ENCODE data around the gene DTL.

Gene DTL

GRCh38 chr1:212124690-212125582 is 89.4 kb downstream of the DTL start:
- DNase-seq (ENCODE audit: low spot score in 2 of 2): no peak
- ATAC-seq: peak; percentile 76
- H3K36me3 Mint-ChIP-seq: peaks cover 4% of the 10 kb centered on the region
- no peaks in the 10 kb centered on the region for H3K9me3 Mint-ChIP-seq
- H3K27ac Mint-ChIP-seq: no peak overlapping the region
- no peak overlapping the region for H3K4me3 Mint-ChIP-seq
- H3K4me1 Mint-ChIP-seq: peaks cover 4% of the 10 kb centered on the region

GRCh38 chr1:212125654-212126053 is 90.1 kb downstream of the DTL start:
- Mint-ChIP-seq H3K36me3 (peaks cover under 1% of the 10 kb centered on the region), H3K27ac (no peak overlapping the region), H3K4me1 (peaks cover 4% of the 10 kb centered on the region), H3K4me3 (no peak overlapping the region), H3K9me3 (no peaks in the 10 kb centered on the region)
- ATAC-seq: no peak
- no peak for DNase-seq (ENCODE audit: low spot score in 2 of 2)

GRCh38 chr1:212127221-212127620 is 91.7 kb downstream of the DTL start:
- no peak overlapping the region for H3K4me3 Mint-ChIP-seq
- DNase-seq (ENCODE audit: low spot score in 2 of 2) (no peak), ATAC-seq (no peak)
- no peaks in the 10 kb centered on the region for H3K36me3 Mint-ChIP-seq
- H3K27ac Mint-ChIP-seq: no peak overlapping the region
- H3K9me3 Mint-ChIP-seq: no peaks in the 10 kb centered on the region
- peaks cover 10% of the 10 kb centered on the region for H3K4me1 Mint-ChIP-seq

GRCh38 chr1:212129781-212130180 is 94.2 kb downstream of the DTL start:
- Mint-ChIP-seq H3K4me1 (peaks cover 9% of the 10 kb centered on the region), H3K9me3 (no peaks in the 10 kb centered on the region), H3K36me3 (no peaks in the 10 kb centered on the region), H3K4me3 (no peak overlapping the region), H3K27ac (no peak overlapping the region)
- DNase-seq (ENCODE audit: low spot score in 2 of 2) (no peak), ATAC-seq (no peak)

GRCh38 chr1:212132025-212132424 is 96.5 kb downstream of the DTL start:
- Mint-ChIP-seq H3K4me3 (no peak overlapping the region), H3K36me3 (no peaks in the 10 kb centered on the region), H3K27ac (no peak overlapping the region), H3K4me1 (peaks cover 6% of the 10 kb centered on the region), H3K9me3 (no peaks in the 10 kb centered on the region)
- DNase-seq (ENCODE audit: low spot score in 2 of 2) (no peak), ATAC-seq (peak; percentile 94)

GRCh38 chr1:212133319-212133718 is 97.8 kb downstream of the DTL start:
- H3K9me3 Mint-ChIP-seq: no peaks in the 10 kb centered on the region
- no peaks in the 10 kb centered on the region for H3K36me3 Mint-ChIP-seq
- ATAC-seq (no peak), DNase-seq (ENCODE audit: low spot score in 2 of 2) (no peak)
- H3K4me3 Mint-ChIP-seq: no peak overlapping the region
- peaks cover 6% of the 10 kb centered on the region for H3K4me1 Mint-ChIP-seq
- H3K27ac Mint-ChIP-seq: no peak overlapping the region

- Mint-ChIP-seq H3K4me3 (no peak overlapping the region), H3K36me3 (no peaks in the 10 kb centered on the region), H3K9me3 (no peaks in the 10 kb centered on the region), H3K4me1 (peaks cover 6% of the 10 kb centered on the region), H3K27ac (no peak overlapping the region)
- DNase-seq (ENCODE audit: low spot score in 2 of 2): no peak
- ATAC-seq: no peak
Measured at GRCh38 chr1:212135166-212135565, 99.6 kb downstream of the DTL start.

GRCh38 chr1:212137854-212138253 is 102.3 kb downstream of the DTL start:
- Mint-ChIP-seq H3K4me3 (no peak overlapping the region), H3K9me3 (no peaks in the 10 kb centered on the region), H3K27ac (no peak overlapping the region), H3K4me1 (no peaks in the 10 kb centered on the region), H3K36me3 (no peaks in the 10 kb centered on the region)
- DNase-seq (ENCODE audit: low spot score in 2 of 2): no peak
- no peak for ATAC-seq

GRCh38 chr1:212138457-212138856 is 102.9 kb downstream of the DTL start:
- Mint-ChIP-seq H3K4me3 (no peak overlapping the region), H3K9me3 (no peaks in the 10 kb centered on the region)
- DNase-seq (ENCODE audit: low spot score in 2 of 2): no peak

GRCh38 chr1:212139526-212140135 is 104.1 kb downstream of the DTL start:
- Mint-ChIP-seq H3K36me3 (no peaks in the 10 kb centered on the region), H3K27ac (no peak overlapping the region), H3K9me3 (no peaks in the 10 kb centered on the region), H3K4me3 (no peak overlapping the region), H3K4me1 (no peaks in the 10 kb centered on the region)
- no peak for ATAC-seq
- no peak for DNase-seq (ENCODE audit: low spot score in 2 of 2)

More at GRCh38 chr1:212138457-212138856, 102.9 kb downstream of the DTL start:
- ATAC-seq: no peak
- no peak overlapping the region for H3K27ac Mint-ChIP-seq
- H3K4me1 Mint-ChIP-seq: no peaks in the 10 kb centered on the region
- H3K36me3 Mint-ChIP-seq: no peaks in the 10 kb centered on the region

- Mint-ChIP-seq H3K4me3 (no peak overlapping the region), H3K36me3 (no peaks in the 10 kb centered on the region), H3K4me1 (no peaks in the 10 kb centered on the region), H3K9me3 (no peaks in the 10 kb centered on the region), H3K27ac (no peak overlapping the region)
- no peak for ATAC-seq
- DNase-seq (ENCODE audit: low spot score in 2 of 2): no peak
Measured at GRCh38 chr1:212141404-212141803, 105.9 kb downstream of the DTL start.

GRCh38 chr1:212142883-212143530 is 107.5 kb downstream of the DTL start:
- no peaks in the 10 kb centered on the region for H3K4me1 Mint-ChIP-seq
- DNase-seq (ENCODE audit: low spot score in 2 of 2) (no peak), ATAC-seq (no peak)
- no peak overlapping the region for H3K27ac Mint-ChIP-seq
- no peaks in the 10 kb centered on the region for H3K36me3 Mint-ChIP-seq
- no peak overlapping the region for H3K4me3 Mint-ChIP-seq
- H3K9me3 Mint-ChIP-seq: no peaks in the 10 kb centered on the region

- no peaks in the 10 kb centered on the region for H3K4me1 Mint-ChIP-seq
- DNase-seq (ENCODE audit: low spot score in 2 of 2) (no peak), ATAC-seq (no peak)
- no peak overlapping the region for H3K27ac Mint-ChIP-seq
- H3K4me3 Mint-ChIP-seq: no peak overlapping the region
- no peaks in the 10 kb centered on the region for H3K36me3 Mint-ChIP-seq
- H3K9me3 Mint-ChIP-seq: no peaks in the 10 kb centered on the region
Measured at GRCh38 chr1:212147581-212148033, 112.1 kb downstream of the DTL start.

- H3K4me3 Mint-ChIP-seq: no peak overlapping the region
- H3K4me1 Mint-ChIP-seq: no peaks in the 10 kb centered on the region
Measured at GRCh38 chr1:212149566-212149965, 114.0 kb downstream of the DTL start.

GRCh38 chr1:212152308-212152693 is 116.8 kb downstream of the DTL start:
- Mint-ChIP-seq H3K4me1 (peaks cover 4% of the 10 kb centered on the region), H3K27ac (no peak overlapping the region), H3K9me3 (no peaks in the 10 kb centered on the region), H3K4me3 (no peak overlapping the region), H3K36me3 (no peaks in the 10 kb centered on the region)
- DNase-seq (ENCODE audit: low spot score in 2 of 2) (no peak), ATAC-seq (no peak)

More at GRCh38 chr1:212149566-212149965, 114.0 kb downstream of the DTL start:
- no peak for ATAC-seq
- Mint-ChIP-seq H3K27ac (no peak overlapping the region), H3K36me3 (no peaks in the 10 kb centered on the region), H3K9me3 (no peaks in the 10 kb centered on the region)
- DNase-seq (ENCODE audit: low spot score in 2 of 2): no peak

Data from stimulated activated effector memory CD8-positive, alpha-beta T cell treated with anti-CD3 and anti-CD28 coated beads, Interleukin-12 subunit alpha, Interleukin-12 subunit beta, amount 100 ng/mL, for 72 hours (primary cell).